Suprapubic skin (tissue), 4 donors: ENCODE results near the gene ADGRG1. TPM values are rescaled to one million over a fixed set of nuclear protein-coding genes. Genes with fewer than 3 reads are reported as not detected.

Source experiments
- DNase-seq, 2 donors: peaks; one replicate each; pipeline ENCODE4 v3.0.0-alpha.2; 2019; ENCODE audit warnings: low spot score in 2 of 2
- H3K27ac ChIP-seq: fragments of 200-600 bp; sonication (generic); one replicate; pipeline ENCODE4 v1.5.1; 2019
- H3K27me3 ChIP-seq: fragments of 200-600 bp; sonication (generic); one replicate; pipeline ENCODE4 v1.5.1; 2019
- H3K36me3 ChIP-seq: fragments of 200-600 bp; sonication (generic); one replicate; pipeline ENCODE4 v1.5.1; 2019
- H3K4me1 ChIP-seq: fragments of 200-600 bp; sonication (generic); one replicate; pipeline ENCODE4 v1.5.1; 2019
- H3K4me3 ChIP-seq: fragments of 200-600 bp; sonication (generic); one replicate; pipeline ENCODE4 v1.5.1; 2019; ENCODE audit warnings: mild to moderate bottlenecking
- H3K9me3 ChIP-seq: fragments of 200-600 bp; sonication (generic); one replicate; pipeline ENCODE4 v1.5.1; 2019
- CTCF ChIP-seq, 2 donors: fragments of 200-600 bp in 1 of 2; fragments of 450-650 bp in 1 of 2; sonication (generic) in 1 of 2; IDR thresholded peaks; one replicate each; pipeline ENCODE4 v1.5.1; 2016 to 2019; ENCODE audit warnings: antibody characterized with exemption in 2 of 2, mild to moderate bottlenecking in 1 of 2, moderate library complexity in 1 of 2
- EP300 ChIP-seq: sonication (generic); formaldehyde crosslinking; IDR thresholded peaks from one replicate; pipeline ENCODE4 v1.6.1; 2017; ENCODE audit warnings: antibody characterized with exemption
- POLR2A ChIP-seq, 2 donors: fragments of 450-650 bp; IDR thresholded peaks; one replicate each; pipeline ENCODE4 v1.6.1; 2017; ENCODE audit warnings: antibody characterized with exemption in 2 of 2, mild to moderate bottlenecking in 2 of 2, moderate library complexity in 2 of 2
- POLR2AphosphoS5 ChIP-seq, 3 donors: sonication (generic); formaldehyde crosslinking; IDR thresholded peaks; one replicate each; pipeline ENCODE4 v1.6.1; 2017; ENCODE audit warnings: antibody characterized with exemption in 3 of 3
- WGBS: methylation state at CpG from one replicate; pipeline ENCODE4 v1.1.5; 2018; 5-methylcytosine and 5-hydroxymethylcytosine counted together
- total RNA-seq, 4 donors: library from RNA; depleted of rRNA; stranded (reverse); fragments of >200 nt; gene quantifications; one replicate each; pipeline ENCODE4 v1.1.0, GENCODE V29; 2016

ADGRG1 gene
- total RNA-seq, 4 donors from 2014 or later = 107 to 202 (median 139) TPM

GRCh38 chr16:57601801-57602478 lies 26.5 kb upstream of the ADGRG1 start:
- WGBS = 63% methylated on average over 10 of the region's 10 CpGs

GRCh38 chr16:57603115-57604024 lies 25.1 kb upstream of the ADGRG1 start:
- no peak overlapping the region for H3K4me3 ChIP-seq
- DNase-seq = peak in 1 of 2 donors; percentile 34
- no peak for TF ChIP-seq POLR2A (IDR thresholded peaks at IDR 0.05)
- no peak for TF ChIP-seq CTCF (IDR thresholded peaks at IDR 0.05)
- no peak for TF ChIP-seq EP300
- TF ChIP-seq POLR2AphosphoS5 (IDR thresholded peaks at IDR 0.05) = no peak

More at GRCh38 chr16:57601801-57602478, 26.5 kb upstream of the ADGRG1 start:
- H3K9me3 ChIP-seq = no peaks in the 10 kb centered on the region
- peaks cover 3% of the 10 kb centered on the region for H3K27me3 ChIP-seq
- H3K4me1 ChIP-seq = peaks cover 5% of the 10 kb centered on the region
- no peaks in the 10 kb centered on the region for H3K36me3 ChIP-seq
- no peak overlapping the region for H3K4me3 ChIP-seq
- peak overlapping the region; percentile 34 for H3K27ac ChIP-seq
- peak in 1 of 2 donors; percentile 48 for DNase-seq
- no peak for TF ChIP-seq EP300

GRCh38 chr16:57604177-57604576 lies 24.3 kb upstream of the ADGRG1 start:
- 94% methylated on average over 7 of the region's 7 CpGs for WGBS
- DNase-seq = peak in 1 of 2 donors; percentile 28
- Histone ChIP-seq H3K4me3 (no peak overlapping the region), H3K4me1 (peaks cover 7% of the 10 kb centered on the region), H3K36me3 (no peaks in the 10 kb centered on the region), H3K9me3 (no peaks in the 10 kb centered on the region), H3K27me3 (peaks cover 3% of the 10 kb centered on the region), H3K27ac (no peak overlapping the region)
- TF ChIP-seq POLR2A (IDR thresholded peaks at IDR 0.05) = no peak

More at GRCh38 chr16:57603115-57604024, 25.1 kb upstream of the ADGRG1 start:
- H3K27me3 ChIP-seq = peaks cover 3% of the 10 kb centered on the region
- no peaks in the 10 kb centered on the region for H3K9me3 ChIP-seq
- 72% methylated on average over 17 of the region's 17 CpGs for WGBS
- no peak overlapping the region for H3K27ac ChIP-seq
- H3K4me1 ChIP-seq = peaks cover 5% of the 10 kb centered on the region
- no peaks in the 10 kb centered on the region for H3K36me3 ChIP-seq

GRCh38 chr16:57606147-57606846 lies 22.1 kb upstream of the ADGRG1 start:
- peak in 1 of 2 donors; percentile 12 for DNase-seq
- Histone ChIP-seq H3K4me3 (no peak overlapping the region), H3K27ac (no peak overlapping the region), H3K36me3 (no peaks in the 10 kb centered on the region), H3K4me1 (peaks cover 10% of the 10 kb centered on the region), H3K9me3 (no peaks in the 10 kb centered on the region), H3K27me3 (no peaks in the 10 kb centered on the region)
- whole genome bisulfite sequencing = 73% methylated on average over 4 of the region's 4 CpGs
- TF ChIP-seq EP300 (no peak), POLR2A (IDR thresholded peaks at IDR 0.05) (no peak), POLR2AphosphoS5 (IDR thresholded peaks at IDR 0.05) (no peak), CTCF (IDR thresholded peaks at IDR 0.05) (no peak)

GRCh38 chr16:57606847-57607501 lies 21.5 kb upstream of the ADGRG1 start:
- peak in 1 of 2 donors; percentile 73 for DNase-seq
- no peaks in the 10 kb centered on the region for H3K9me3 ChIP-seq
- H3K27me3 ChIP-seq = no peaks in the 10 kb centered on the region
- no peak overlapping the region for H3K27ac ChIP-seq
- no peak overlapping the region for H3K4me3 ChIP-seq
- WGBS = 73% methylated on average over 7 of the region's 11 CpGs
- no peaks in the 10 kb centered on the region for H3K36me3 ChIP-seq
- TF ChIP-seq POLR2AphosphoS5 (IDR thresholded peaks at IDR 0.05) (no peak), EP300 (no peak), POLR2A (IDR thresholded peaks at IDR 0.05) (no peak), CTCF (IDR thresholded peaks at IDR 0.05) (no peak)
- peaks cover 10% of the 10 kb centered on the region for H3K4me1 ChIP-seq
